Measurements from ENCODE around the gene ASCC3. TPM values are rescaled to one million over a fixed set of nuclear protein-coding genes. Genes with fewer than 3 reads are reported as not detected.

The ASCC3 gene
- total RNA-seq, 1 experiment from 2014 or later = 40.5 TPM

DNA sequence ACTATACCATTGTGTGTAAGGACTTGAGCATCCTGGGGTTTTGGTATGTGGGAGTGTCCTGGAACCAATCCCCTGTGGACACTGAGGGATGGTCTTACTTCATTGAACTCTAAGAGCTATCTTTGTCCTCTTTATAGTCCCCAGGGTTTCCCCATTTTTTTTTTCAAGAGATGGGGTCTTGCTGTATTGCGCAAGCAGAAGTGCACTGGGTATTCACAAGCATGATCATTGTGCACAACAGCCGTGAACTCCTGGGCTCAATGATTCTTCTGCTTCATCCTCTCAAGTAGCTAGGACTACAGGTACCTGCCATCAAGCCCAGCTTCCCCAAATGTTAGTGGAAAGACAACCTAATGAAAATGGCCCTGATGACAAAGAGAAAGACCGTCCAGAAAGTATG is 2.2 kb upstream of the ASCC3 start:
- Histone ChIP-seq H3K4me1 (ENCODE audit: control insufficient read depth in 1 of 2, insufficient read depth in 2 of 2, low read length in 2 of 2) (peaks cover 6 to 15% of the 10 kb centered on the region in 2 experiments; a peak in 3 of 4 replicates), H3K27ac (ENCODE audit: low read depth, low read length) (no peak overlapping the region), H3K9ac (ENCODE audit: low read length) (no peak overlapping the region), H3K27me3 (ENCODE audit: insufficient read depth, low read length) (no peaks in the 10 kb centered on the region), H3K36me3 (ENCODE audit: control insufficient read depth in 1 of 2, insufficient read depth in 2 of 2, low read length in 2 of 2) (no peaks in the 10 kb centered on the region), H4K20me1 (ENCODE audit: insufficient read depth) (no peaks in the 10 kb centered on the region), H3K4me3 (replicated peaks in 1 of 2; ENCODE audit: low read depth in 1 of 2, low read length in 2 of 2) (no peak overlapping the region), H3K79me2 (ENCODE audit: insufficient read depth, low read length) (peaks cover 28% of the 10 kb centered on the region), H3K9me3 (ENCODE audit: control insufficient read depth in 1 of 2, insufficient read depth in 1 of 2, low read depth in 1 of 2, low read length in 2 of 2) (no peaks in the 10 kb centered on the region), H3K4me2 (ENCODE audit: low read length) (no peak overlapping the region), H3K9me2 (ENCODE audit: insufficient read depth) (no peaks in the 10 kb centered on the region), H2AFZ (ENCODE audit: low read depth, low read length, poor library complexity, severe bottlenecking) (no peak overlapping the region)
- intact Hi-C loops (cut with micrococcal nuclease) = no loop called here
- BruUV-seq (replicated peaks) = no TSS peak
- CTCF ChIA-PET = no interaction called here
- DNase-seq (ENCODE audit: low read depth, low spot score) = no peak
- no peak for TF ChIP-seq ELF1 (IDR thresholded peaks at IDR 0.05; ENCODE audit: borderline replicate concordance, low read depth)
- no peak for TF ChIP-seq RAD21 (IDR thresholded peaks at IDR 0.05; ENCODE audit: low read depth)
- TF ChIP-seq CBX3 (IDR thresholded peaks at IDR 0.05; ENCODE audit: low read depth) = no peak
- TF ChIP-seq SP1 (IDR thresholded peaks at IDR 0.05; ENCODE audit: low read depth) = no peak
- TF ChIP-seq, protein P1, sequence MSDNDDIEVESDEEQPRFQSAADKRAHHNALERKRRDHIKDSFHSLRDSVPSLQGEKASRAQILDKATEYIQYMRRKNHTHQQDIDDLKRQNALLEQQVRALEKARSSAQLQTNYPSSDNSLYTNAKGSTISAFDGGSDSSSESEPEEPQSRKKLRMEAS (IDR thresholded peaks at IDR 0.05) = no peak
- TF ChIP-seq POLR2A (IDR thresholded peaks at IDR 0.05; ENCODE audit: borderline replicate concordance, extremely low read depth, insufficient read depth, insufficient read length) = no peak
- no peak for TF ChIP-seq EGR1 (IDR thresholded peaks at IDR 0.05; ENCODE audit: low read depth)
- TF ChIP-seq CTCF (IDR thresholded peaks at IDR 0.05 in 2 of 3, conservative IDR thresholded peaks at IDR 0.05 in 1 of 3; ENCODE audit: borderline replicate concordance in 1 of 3, insufficient read depth in 1 of 3, low read depth in 2 of 3, low read length in 2 of 3) = no peak
- no peak for TF ChIP-seq POLR2AphosphoS5 (IDR thresholded peaks at IDR 0.05; ENCODE audit: low read depth, low read length)
- RAD21 ChIA-PET (ENCODE audit: low non-redundant PET in 1 of 2, low total read pairs in 2 of 2, uncharacterized antibody in 2 of 2, unreplicated experiment in 2 of 2) = no interaction called here
- ATAC-seq = no peak
- POLR2A ChIA-PET = no interaction called here

GRCh38 chr6:100881707-100882040 is 545 bp upstream of the ASCC3 start:
- no peaks in the 10 kb centered on the region for H3K9me2 ChIP-seq (ENCODE audit: insufficient read depth)
- H3K36me3 ChIP-seq (ENCODE audit: control insufficient read depth in 1 of 2, insufficient read depth in 2 of 2, low read length in 2 of 2) = no peaks in the 10 kb centered on the region
- no peak for ATAC-seq
- DNase-seq (ENCODE audit: low read depth, low spot score) = no peak
- peaks cover 44% of the 10 kb centered on the region for H3K79me2 ChIP-seq (ENCODE audit: insufficient read depth, low read length)
- H3K9ac ChIP-seq (ENCODE audit: low read length) = peak overlapping the region; percentile 84
- peak overlapping the region; percentile 84 for H3K4me2 ChIP-seq (ENCODE audit: low read length)
- ChIA-PET POLR2A (no interaction called here), CTCF (no interaction called here), RAD21 (ENCODE audit: low non-redundant PET in 1 of 2, low total read pairs in 2 of 2, uncharacterized antibody in 2 of 2, unreplicated experiment in 2 of 2) (no interaction called here)
- BruUV-seq (replicated peaks) = no TSS peak
- H3K9me3 ChIP-seq (ENCODE audit: control insufficient read depth in 1 of 2, insufficient read depth in 1 of 2, low read depth in 1 of 2, low read length in 2 of 2) = no peaks in the 10 kb centered on the region
- H3K4me1 ChIP-seq (ENCODE audit: control insufficient read depth in 1 of 2, insufficient read depth in 2 of 2, low read length in 2 of 2) = peaks cover 6 to 15% of the 10 kb centered on the region in 2 experiments; a peak in 3 of 4 replicates
- H2AFZ ChIP-seq (ENCODE audit: low read depth, low read length, poor library complexity, severe bottlenecking) = peak overlapping the region; percentile 91
- H3K27me3 ChIP-seq (ENCODE audit: insufficient read depth, low read length) = no peaks in the 10 kb centered on the region
- H4K20me1 ChIP-seq (ENCODE audit: insufficient read depth) = peaks cover 4% of the 10 kb centered on the region; the same call in 1 of the 2 replicates
- H3K4me3 ChIP-seq (replicated peaks in 1 of 2; ENCODE audit: low read depth in 1 of 2, low read length in 2 of 2) = peak overlapping the region; percentile 77 to 90
- intact Hi-C loops (cut with micrococcal nuclease) = no loop called here
- peak overlapping the region; percentile 68 for H3K27ac ChIP-seq (ENCODE audit: low read depth, low read length)
- TF ChIP-seq JUND (IDR thresholded peaks at IDR 0.05) (no peak), SRF (IDR thresholded peaks at IDR 0.05; ENCODE audit: low read depth) (no peak), ZNF274 (IDR thresholded peaks at IDR 0.05; ENCODE audit: low read depth, low read length) (no peak), FOSL1 (IDR thresholded peaks at IDR 0.05; ENCODE audit: low read depth) (no peak), CTCF (IDR thresholded peaks at IDR 0.05 in 2 of 3, conservative IDR thresholded peaks at IDR 0.05 in 1 of 3; ENCODE audit: borderline replicate concordance in 1 of 3, insufficient read depth in 1 of 3, low read depth in 2 of 3, low read length in 2 of 3) (no peak)
- TF ChIP-seq, protein P2, sequence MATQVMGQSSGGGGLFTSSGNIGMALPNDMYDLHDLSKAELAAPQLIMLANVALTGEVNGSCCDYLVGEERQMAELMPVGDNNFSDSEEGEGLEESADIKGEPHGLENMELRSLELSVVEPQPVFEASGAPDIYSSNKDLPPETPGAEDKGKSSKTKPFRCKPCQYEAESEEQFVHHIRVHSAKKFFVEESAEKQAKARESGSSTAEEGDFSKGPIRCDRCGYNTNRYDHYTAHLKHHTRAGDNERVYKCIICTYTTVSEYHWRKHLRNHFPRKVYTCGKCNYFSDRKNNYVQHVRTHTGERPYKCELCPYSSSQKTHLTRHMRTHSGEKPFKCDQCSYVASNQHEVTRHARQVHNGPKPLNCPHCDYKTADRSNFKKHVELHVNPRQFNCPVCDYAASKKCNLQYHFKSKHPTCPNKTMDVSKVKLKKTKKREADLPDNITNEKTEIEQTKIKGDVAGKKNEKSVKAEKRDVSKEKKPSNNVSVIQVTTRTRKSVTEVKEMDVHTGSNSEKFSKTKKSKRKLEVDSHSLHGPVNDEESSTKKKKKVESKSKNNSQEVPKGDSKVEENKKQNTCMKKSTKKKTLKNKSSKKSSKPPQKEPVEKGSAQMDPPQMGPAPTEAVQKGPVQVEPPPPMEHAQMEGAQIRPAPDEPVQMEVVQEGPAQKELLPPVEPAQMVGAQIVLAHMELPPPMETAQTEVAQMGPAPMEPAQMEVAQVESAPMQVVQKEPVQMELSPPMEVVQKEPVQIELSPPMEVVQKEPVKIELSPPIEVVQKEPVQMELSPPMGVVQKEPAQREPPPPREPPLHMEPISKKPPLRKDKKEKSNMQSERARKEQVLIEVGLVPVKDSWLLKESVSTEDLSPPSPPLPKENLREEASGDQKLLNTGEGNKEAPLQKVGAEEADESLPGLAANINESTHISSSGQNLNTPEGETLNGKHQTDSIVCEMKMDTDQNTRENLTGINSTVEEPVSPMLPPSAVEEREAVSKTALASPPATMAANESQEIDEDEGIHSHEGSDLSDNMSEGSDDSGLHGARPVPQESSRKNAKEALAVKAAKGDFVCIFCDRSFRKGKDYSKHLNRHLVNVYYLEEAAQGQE (IDR thresholded peaks at IDR 0.05; ENCODE audit: low read depth) = no peak

Data from HCT116 (cell line).